Sigmoid colon (tissue), 4 donors: Measurements from ENCODE around the gene DUOXA1.

ENCODE experiments used
- POLR2A ChIP-seq, 2 donors: fragments of 450-650 bp; IDR thresholded peaks; one replicate each; pipeline ENCODE4 v1.6.1; 2016; ENCODE audit warnings: antibody characterized with exemption in 2 of 2, mild to moderate bottlenecking in 2 of 2, moderate library complexity in 2 of 2
- POLR2AphosphoS5 ChIP-seq, 4 donors: sonication (generic); formaldehyde crosslinking; IDR thresholded peaks; one replicate each; pipeline ENCODE4 v1.6.1; 2017; ENCODE audit warnings: antibody characterized with exemption in 4 of 4
- TF ChIP-seq, protein P1 (sequence below), 4 experiments: fragments of 450-650 bp in 3 of 4; fragments of 200-600 bp in 1 of 4; IDR thresholded peaks; one replicate each; pipeline ENCODE4 v1.5.1; 2016 to 2019; ENCODE audit warnings: antibody characterized with exemption in 4 of 4, mild to moderate bottlenecking in 3 of 4, moderate library complexity in 2 of 4

DNA sequence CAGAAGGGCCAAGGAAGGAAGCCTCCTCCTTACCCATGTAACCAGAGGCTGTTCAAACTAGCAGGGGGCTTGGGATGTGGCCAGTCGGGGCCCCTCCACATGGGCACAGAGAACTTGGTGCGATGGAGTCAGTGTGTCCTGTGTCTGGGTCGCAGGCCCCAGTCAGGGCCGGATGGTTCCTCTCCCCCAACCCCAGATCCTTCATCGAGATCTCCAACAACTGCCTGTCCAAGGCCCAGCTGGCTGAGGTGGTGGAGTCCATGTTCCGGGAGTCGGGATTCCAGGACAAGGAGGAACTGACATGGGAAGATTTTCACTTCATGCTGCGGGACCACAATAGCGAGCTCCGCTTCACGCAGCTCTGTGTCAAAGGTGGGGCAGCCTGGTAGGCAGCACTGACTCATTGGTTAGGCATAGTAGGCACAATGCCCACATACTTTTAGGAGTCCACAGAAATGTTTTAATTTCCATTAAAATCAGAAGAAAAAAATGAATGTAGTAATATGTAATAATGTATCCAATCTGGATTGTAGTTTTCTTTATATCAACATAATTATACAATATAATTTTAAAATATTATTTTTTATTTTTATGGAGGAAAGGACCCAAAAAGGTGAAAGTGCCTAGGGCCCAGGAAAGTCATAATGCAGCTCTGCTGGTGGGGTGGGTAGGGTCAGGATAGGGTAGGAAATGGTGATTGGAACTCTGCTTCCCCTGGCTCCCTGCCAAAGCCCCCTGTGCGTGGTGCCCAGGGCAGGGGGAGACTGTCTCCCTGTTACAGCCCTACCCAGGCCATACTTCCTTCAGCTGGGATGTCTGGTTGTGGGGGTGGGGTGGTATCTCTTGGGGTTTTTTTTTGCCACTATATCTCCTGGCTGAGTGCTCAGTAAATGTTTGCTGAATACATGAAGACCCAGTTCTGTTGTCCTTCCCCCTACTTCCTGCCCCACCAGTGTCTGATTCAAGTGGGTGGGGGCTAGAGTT lies 18.7 kb upstream of the DUOXA1 start:
- TF ChIP-seq POLR2A (IDR thresholded peaks at IDR 0.05), result no peak
- TF ChIP-seq, protein P1, sequence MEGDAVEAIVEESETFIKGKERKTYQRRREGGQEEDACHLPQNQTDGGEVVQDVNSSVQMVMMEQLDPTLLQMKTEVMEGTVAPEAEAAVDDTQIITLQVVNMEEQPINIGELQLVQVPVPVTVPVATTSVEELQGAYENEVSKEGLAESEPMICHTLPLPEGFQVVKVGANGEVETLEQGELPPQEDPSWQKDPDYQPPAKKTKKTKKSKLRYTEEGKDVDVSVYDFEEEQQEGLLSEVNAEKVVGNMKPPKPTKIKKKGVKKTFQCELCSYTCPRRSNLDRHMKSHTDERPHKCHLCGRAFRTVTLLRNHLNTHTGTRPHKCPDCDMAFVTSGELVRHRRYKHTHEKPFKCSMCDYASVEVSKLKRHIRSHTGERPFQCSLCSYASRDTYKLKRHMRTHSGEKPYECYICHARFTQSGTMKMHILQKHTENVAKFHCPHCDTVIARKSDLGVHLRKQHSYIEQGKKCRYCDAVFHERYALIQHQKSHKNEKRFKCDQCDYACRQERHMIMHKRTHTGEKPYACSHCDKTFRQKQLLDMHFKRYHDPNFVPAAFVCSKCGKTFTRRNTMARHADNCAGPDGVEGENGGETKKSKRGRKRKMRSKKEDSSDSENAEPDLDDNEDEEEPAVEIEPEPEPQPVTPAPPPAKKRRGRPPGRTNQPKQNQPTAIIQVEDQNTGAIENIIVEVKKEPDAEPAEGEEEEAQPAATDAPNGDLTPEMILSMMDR (IDR thresholded peaks at IDR 0.05), result no peak
- TF ChIP-seq POLR2AphosphoS5 (IDR thresholded peaks at IDR 0.05), result no peak
